Epithelial cell of proximal tubule (primary cell): ENCODE results near the gene SERPINA1. TPM values are rescaled to one million over a fixed set of nuclear protein-coding genes. Genes with fewer than 3 reads are reported as not detected.

Experiments
- DNase-seq: peaks from one replicate; pipeline ENCODE4 v3.0.0-alpha.2; 2011; ENCODE audit warnings: low read depth
- H3K4me3 ChIP-seq: 2 replicates; pipeline ENCODE4 v1.5.1; 2011; ENCODE audit warnings: low read depth, mild to moderate bottlenecking, low read length
- CTCF ChIP-seq: conservative IDR thresholded peaks from 2 replicates; pipeline ENCODE4 v1.5.1; 2012; ENCODE audit warnings: low read depth, mild to moderate bottlenecking, low read length
- total RNA-seq: library from RNA; depleted of rRNA; stranded (reverse); fragments of >200 nt; gene quantifications from 2 replicates; pipeline ENCODE4 v1.2.3, GENCODE V29; 2015

SERPINA1 gene
- total RNA-seq, 1 donor from 2014 or later, result 15.3 TPM

GRCh38 chr14:94398182-94398479 lies 9.7 kb upstream of the SERPINA1 start:
- no peak for DNase-seq
- H3K4me3 ChIP-seq, result no peak overlapping the region
- no peak for TF ChIP-seq CTCF

- TF ChIP-seq CTCF, result no peak
- H3K4me3 ChIP-seq, result no peak overlapping the region
- DNase-seq, result no peak
Observed at GRCh38 chr14:94397289-94398181, 9.1 kb upstream of the SERPINA1 start.

GRCh38 chr14:94396628-94397225 lies 8.3 kb upstream of the SERPINA1 start:
- DNase-seq, result no peak
- TF ChIP-seq CTCF, result no peak
- no peak overlapping the region for H3K4me3 ChIP-seq

GRCh38 chr14:94395888-94396574 lies 7.6 kb upstream of the SERPINA1 start:
- DNase-seq, result no peak
- H3K4me3 ChIP-seq, result no peak overlapping the region
- no peak for TF ChIP-seq CTCF

- no peak overlapping the region for H3K4me3 ChIP-seq
- DNase-seq, result no peak
- TF ChIP-seq CTCF, result no peak
Observed at GRCh38 chr14:94395282-94395887, 7.0 kb upstream of the SERPINA1 start.

- no peak for TF ChIP-seq CTCF
- no peak for DNase-seq
- H3K4me3 ChIP-seq, result no peak overlapping the region
Observed at GRCh38 chr14:94394581-94395207, 6.3 kb upstream of the SERPINA1 start.
